Measurements from ENCODE around the gene SIX5. TPM values are rescaled to one million over a fixed set of nuclear protein-coding genes. Genes with fewer than 3 reads are reported as not detected.

SIX5 gene
- total and polyA plus RNA-seq, 9 of the 15 experiments (the other 6 are each of a cell fraction or from before 2014, with no cell fraction given), result 1.4 to 17.2 (median 7.4) TPM; not detected in 2

DNA sequence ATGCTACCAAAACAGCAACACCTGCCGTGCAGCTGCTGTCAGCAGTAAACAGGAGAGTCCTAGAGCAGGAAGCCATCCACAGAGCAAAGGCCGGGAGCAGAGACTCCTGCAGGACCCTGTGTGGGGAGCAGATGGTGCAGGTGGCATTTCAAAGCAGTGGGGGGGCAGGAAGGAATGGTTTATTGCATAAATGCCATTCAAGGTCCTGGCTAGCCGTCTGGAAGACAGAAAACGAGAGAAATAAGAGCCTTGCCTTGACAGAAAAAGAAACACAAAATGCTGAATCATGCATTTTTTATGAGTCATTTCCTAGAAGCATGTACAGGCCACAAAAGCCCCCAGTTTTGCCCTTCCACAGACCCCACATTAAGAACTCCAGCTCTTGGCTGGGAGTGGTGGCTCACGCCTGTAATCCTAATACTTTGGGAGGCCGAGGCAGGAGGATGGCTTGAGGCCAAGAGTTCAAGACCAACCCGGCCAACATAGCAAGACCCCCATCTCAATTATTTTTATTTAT lies 40.6 kb upstream of the SIX5 start (continued):
- TF ChIP-seq, protein P1, sequence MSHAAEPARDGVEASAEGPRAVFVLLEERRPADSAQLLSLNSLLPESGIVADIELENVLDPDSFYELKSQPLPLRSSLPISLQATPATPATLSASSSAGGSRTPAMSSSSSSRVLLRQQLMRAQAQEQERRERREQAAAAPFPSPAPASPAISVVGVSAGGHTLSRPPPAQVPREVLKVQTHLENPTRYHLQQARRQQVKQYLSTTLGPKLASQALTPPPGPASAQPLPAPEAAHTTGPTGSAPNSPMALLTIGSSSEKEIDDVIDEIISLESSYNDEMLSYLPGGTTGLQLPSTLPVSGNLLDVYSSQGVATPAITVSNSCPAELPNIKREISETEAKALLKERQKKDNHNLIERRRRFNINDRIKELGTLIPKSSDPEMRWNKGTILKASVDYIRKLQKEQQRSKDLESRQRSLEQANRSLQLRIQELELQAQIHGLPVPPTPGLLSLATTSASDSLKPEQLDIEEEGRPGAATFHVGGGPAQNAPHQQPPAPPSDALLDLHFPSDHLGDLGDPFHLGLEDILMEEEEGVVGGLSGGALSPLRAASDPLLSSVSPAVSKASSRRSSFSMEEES (CRISPR knock-in tag; IDR thresholded peaks at IDR 0.05), result no peak
- no peak for TF ChIP-seq PCBP2 (IDR thresholded peaks at IDR 0.05; ENCODE audit: low read depth, low read length, poor library complexity, severe bottlenecking)
- no peak for TF ChIP-seq ZNF354B (CRISPR knock-in tag; IDR thresholded peaks at IDR 0.05)
- peak; percentile 45 for TF ChIP-seq ATF7 (IDR thresholded peaks at IDR 0.05)
- TF ChIP-seq DMBX1 (CRISPR knock-in tag; IDR thresholded peaks at IDR 0.05; ENCODE audit: borderline replicate concordance), result no peak
- TF ChIP-seq HNRNPLL (IDR thresholded peaks at IDR 0.05; ENCODE audit: low read depth, low read length, poor library complexity, severe bottlenecking), result no peak
- TF ChIP-seq ZBTB7A (IDR thresholded peaks at IDR 0.05; ENCODE audit: borderline replicate concordance, control insufficient read depth, low read depth, low read length), result peak; percentile 80
- 0 out of 2 replicates have a peak, but pooled peaks have one; percentile 11 for TF ChIP-seq CXXC5 (CRISPR knock-in tag; IDR thresholded peaks at IDR 0.05)
- TF ChIP-seq FOSL1 (tag; conservative IDR thresholded peaks at IDR 0.05), result peak; percentile 87
- peak; percentile 84 for TF ChIP-seq ARID1B (IDR thresholded peaks at IDR 0.05)
- no peak for TF ChIP-seq ZKSCAN8 (CRISPR knock-in tag; IDR thresholded peaks at IDR 0.05)
- TF ChIP-seq MBD2 (IDR thresholded peaks at IDR 0.05; ENCODE audit: borderline replicate concordance, low read depth), result no peak
- no peak for TF ChIP-seq SIRT6 (IDR thresholded peaks at IDR 0.05; ENCODE audit: low read depth, low read length)
- TF ChIP-seq MEIS2 (IDR thresholded peaks at IDR 0.05; ENCODE audit: partially characterized antibody), result no peak
- no peak for TF ChIP-seq POLR2A (conservative IDR thresholded peaks at IDR 0.05)
- TF ChIP-seq HNRNPUL1 (IDR thresholded peaks at IDR 0.05; ENCODE audit: low read length), result no peak
- peak; percentile 99 for TF ChIP-seq MAFF (IDR thresholded peaks at IDR 0.05; ENCODE audit: low read length)
- peak; percentile 54; the same call in 1 of the 2 replicates for TF ChIP-seq EP400 (IDR thresholded peaks at IDR 0.05)
- TF ChIP-seq, protein P2, sequence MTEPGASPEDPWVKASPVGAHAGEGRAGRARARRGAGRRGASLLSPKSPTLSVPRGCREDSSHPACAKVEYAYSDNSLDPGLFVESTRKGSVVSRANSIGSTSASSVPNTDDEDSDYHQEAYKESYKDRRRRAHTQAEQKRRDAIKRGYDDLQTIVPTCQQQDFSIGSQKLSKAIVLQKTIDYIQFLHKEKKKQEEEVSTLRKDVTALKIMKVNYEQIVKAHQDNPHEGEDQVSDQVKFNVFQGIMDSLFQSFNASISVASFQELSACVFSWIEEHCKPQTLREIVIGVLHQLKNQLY (CRISPR knock-in tag; conservative IDR thresholded peaks at IDR 0.05), result no peak
- peak; percentile 25 for TF ChIP-seq TAF1 (IDR thresholded peaks at IDR 0.05; ENCODE audit: control insufficient read depth, extremely low read depth, insufficient read depth, low read length, severe bottlenecking)
- TF ChIP-seq HMG20A (CRISPR knock-in tag; conservative IDR thresholded peaks at IDR 0.05), result no peak
- TF ChIP-seq MAFK (IDR thresholded peaks at IDR 0.05; ENCODE audit: low read length), result peak; percentile 99
- TF ChIP-seq SUPT5H (IDR thresholded peaks at IDR 0.05), result no peak
- peak; percentile 59 for TF ChIP-seq NFRKB (IDR thresholded peaks at IDR 0.05; ENCODE audit: low read depth)
- TF ChIP-seq CREB3 (tag; conservative IDR thresholded peaks at IDR 0.05; ENCODE audit: low read depth), result 0 out of 2 replicates have a peak, but pooled peaks have one; percentile 24
- TF ChIP-seq ELF2 (CRISPR knock-in tag; IDR thresholded peaks at IDR 0.05), result no peak
- TF ChIP-seq NFE2L1 (tag; IDR thresholded peaks at IDR 0.05; ENCODE audit: borderline replicate concordance, low read depth), result peak; percentile 82
- TF ChIP-seq ZNF436 (CRISPR knock-in tag; IDR thresholded peaks at IDR 0.05), result no peak
- peak in 1 of 2 experiments; percentile 47; a peak in 1 of 4 replicates for TF ChIP-seq KDM1A (IDR thresholded peaks at IDR 0.05)
